Measurements from ENCODE around the gene TLNRD1. TPM values are rescaled to one million over a fixed set of nuclear protein-coding genes. Genes with fewer than 3 reads are reported as not detected.

TLNRD1 gene
- total RNA-seq, 4 donors from 2014 or later: 20.8 to 57.2 (median 28.2) TPM

- WGBS, 2 donors (ENCODE audit: low coverage in 1 of 2): 92% methylated on average over 4 of the region's 4 CpGs; no CpG with 5 or more reads in 1 of the 2 donors
Observed at GRCh38 chr15:80967991-80968510, 32.7 kb upstream of the TLNRD1 start.

GRCh38 chr15:80969316-80969715, 31.4 kb upstream of the TLNRD1 start:
- Histone ChIP-seq H3K27me3 (no peaks in the 10 kb centered on the region), H3K9me3 (no peaks in the 10 kb centered on the region), H3K4me3 (no peak overlapping the region), H3K36me3 (no peaks in the 10 kb centered on the region), H3K4me1 (no peaks in the 10 kb centered on the region), H3K27ac (no peak overlapping the region)
- in situ Hi-C loops (cut with MboI; ENCODE audit: low pct_ligation_motif_present in 1 of 4, low pct_unique_long_range_greater_than_20kb in 1 of 4, low sequenced_read_pairs in 3 of 4) (loop anchor here (25.0 kb wide), 2 partner anchors 182 to 407 kb away; partner anchors contain the start of gene CEMIP (in 2 of the 4)), intact Hi-C loops (cut with DNase I; ENCODE audit: low total_unique reads) (loop anchor here (5.0 kb wide), 1 partner anchor 192 kb away; the partner anchor contains the start of gene CEMIP)
- TF ChIP-seq POLR2AphosphoS5 (IDR thresholded peaks at IDR 0.05) (no peak), EP300 (IDR thresholded peaks at IDR 0.05; ENCODE audit: low read depth) (no peak), CTCF (IDR thresholded peaks at IDR 0.05) (no peak)
- 87% methylated on average over 7 of the region's 7 CpGs; no CpG with 5 or more reads in 1 of the 2 donors for WGBS, 2 donors (ENCODE audit: low coverage in 1 of 2)
- DNase-seq: no peak

More at GRCh38 chr15:80967991-80968510, 32.7 kb upstream of the TLNRD1 start:
- Histone ChIP-seq H3K4me1 (no peaks in the 10 kb centered on the region), H3K36me3 (no peaks in the 10 kb centered on the region), H3K4me3 (no peak overlapping the region), H3K27me3 (no peaks in the 10 kb centered on the region), H3K9me3 (no peaks in the 10 kb centered on the region), H3K27ac (no peak overlapping the region)
- TF ChIP-seq CTCF (IDR thresholded peaks at IDR 0.05) (no peak), POLR2AphosphoS5 (IDR thresholded peaks at IDR 0.05) (no peak), POLR2A (IDR thresholded peaks at IDR 0.05) (no peak), EP300 (IDR thresholded peaks at IDR 0.05; ENCODE audit: low read depth) (no peak)
- DNase-seq: no peak
- intact Hi-C loops (cut with DNase I; ENCODE audit: low total_unique reads) (loop anchor here (5.0 kb wide), 1 partner anchor 191 kb away; the partner anchor contains the start of gene CEMIP), in situ Hi-C loops (cut with MboI; ENCODE audit: low pct_ligation_motif_present in 1 of 4, low pct_unique_long_range_greater_than_20kb in 1 of 4, low sequenced_read_pairs in 3 of 4) (loop anchor here (25.0 kb wide), 2 partner anchors 181 to 406 kb away; partner anchors contain the start of gene CEMIP (in 2 of the 4))

GRCh38 chr15:80970018-80970657, 30.6 kb upstream of the TLNRD1 start:
- 51 to 68% methylated on average over 11 to 12 of the region's 12 CpGs for WGBS, 2 donors (ENCODE audit: low coverage in 1 of 2)
- H3K4me3 ChIP-seq: no peak overlapping the region
- no peak overlapping the region for H3K27ac ChIP-seq
- no peaks in the 10 kb centered on the region for H3K4me1 ChIP-seq
- intact Hi-C loops (cut with DNase I; ENCODE audit: low total_unique reads) (loop anchor here (5.0 kb wide), 1 partner anchor 513 kb away; no protein-coding TSS in a partner anchor), in situ Hi-C loops (cut with MboI; ENCODE audit: low pct_ligation_motif_present in 1 of 4, low pct_unique_long_range_greater_than_20kb in 1 of 4, low sequenced_read_pairs in 3 of 4) (loop anchor here (5.0 to 25.0 kb wide), 8 partner anchors 135 to 515 kb away; partner anchors contain the start of gene CEMIP (in 2 of the 4))
- peak; percentile 58 for DNase-seq
- TF ChIP-seq POLR2AphosphoS5 (IDR thresholded peaks at IDR 0.05) (no peak), EP300 (IDR thresholded peaks at IDR 0.05; ENCODE audit: low read depth) (no peak), CTCF (IDR thresholded peaks at IDR 0.05) (peak; percentile 83 to 92 (median 87)), POLR2A (IDR thresholded peaks at IDR 0.05) (no peak)
- no peaks in the 10 kb centered on the region for H3K36me3 ChIP-seq
- H3K9me3 ChIP-seq: no peaks in the 10 kb centered on the region
- H3K27me3 ChIP-seq: no peaks in the 10 kb centered on the region

- intact Hi-C loops (cut with DNase I; ENCODE audit: low total_unique reads) (loop anchor here (5.0 kb wide), 1 partner anchor 513 kb away; no protein-coding TSS in a partner anchor), in situ Hi-C loops (cut with MboI; ENCODE audit: low pct_ligation_motif_present in 1 of 4, low pct_unique_long_range_greater_than_20kb in 1 of 4, low sequenced_read_pairs in 3 of 4) (loop anchor here (5.0 to 25.0 kb wide), 8 partner anchors 134 to 516 kb away; partner anchors contain the start of gene CEMIP (in 2 of the 4))
- no peaks in the 10 kb centered on the region for H3K27me3 ChIP-seq
Observed at GRCh38 chr15:80970658-80971057, 30.1 kb upstream of the TLNRD1 start.

More at GRCh38 chr15:80970658-80971057, 30.1 kb upstream of the TLNRD1 start:
- no peak for DNase-seq
- TF ChIP-seq POLR2A (IDR thresholded peaks at IDR 0.05) (no peak), EP300 (IDR thresholded peaks at IDR 0.05; ENCODE audit: low read depth) (no peak), POLR2AphosphoS5 (IDR thresholded peaks at IDR 0.05) (no peak), CTCF (IDR thresholded peaks at IDR 0.05) (no peak)
- H3K4me3 ChIP-seq: no peak overlapping the region
- no peak overlapping the region for H3K27ac ChIP-seq
- WGBS, 2 donors (ENCODE audit: low coverage in 1 of 2): 79 to 89% methylated on average over 3 of the region's 3 CpGs
- no peaks in the 10 kb centered on the region for H3K4me1 ChIP-seq
- H3K9me3 ChIP-seq: no peaks in the 10 kb centered on the region
- no peaks in the 10 kb centered on the region for H3K36me3 ChIP-seq

Data from transverse colon (tissue), 4 donors.